HT-29 (cell line): ENCODE results near the gene C1QTNF5. TPM values are rescaled to one million over a fixed set of nuclear protein-coding genes. Genes with fewer than 3 reads are reported as not detected.

Source experiments
- DNase-seq: peaks from one replicate; pipeline ENCODE4 v3.0.0-alpha.2; 2015; ENCODE audit warnings: low spot score
- total RNA-seq: library from RNA; depleted of rRNA; stranded (reverse); fragments of >200 nt; shearing (Covaris generic); gene quantifications from 2 replicates; pipeline ENCODE4 v1.2.3, GENCODE V29; 2014

The C1QTNF5 gene
- total RNA-seq, 1 experiment from 2014 or later = 0.56 TPM

DNA sequence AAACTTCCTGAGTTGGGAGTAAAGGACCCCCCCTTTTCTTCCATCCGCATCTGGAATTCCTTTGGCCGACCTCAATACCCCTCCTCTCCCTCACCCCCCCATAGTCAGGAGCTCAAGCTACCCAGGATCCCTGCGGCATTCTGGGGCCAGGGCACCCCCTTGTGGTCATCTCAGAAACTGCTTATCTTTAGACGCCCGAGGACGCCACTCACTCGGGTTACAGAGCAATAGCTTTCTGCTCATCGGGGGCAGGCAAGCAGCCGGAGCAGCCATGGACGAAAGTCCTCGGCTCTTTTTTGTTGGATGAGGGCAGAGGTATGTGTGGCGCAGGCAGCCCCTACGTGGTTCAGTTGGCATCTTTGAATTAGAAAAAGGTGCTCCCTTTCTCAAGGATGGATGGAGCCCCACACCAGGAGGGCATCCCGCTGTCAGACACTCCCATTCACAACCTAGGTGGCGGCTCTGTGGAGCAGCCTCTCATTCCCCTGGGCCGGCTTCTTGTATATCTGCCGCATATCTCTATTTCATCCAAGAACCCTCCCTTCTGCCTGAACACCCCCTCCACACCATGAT, 2.3 kb downstream of the C1QTNF5 start:
- peak; percentile 88 for DNase-seq

- peak; percentile 39 for DNase-seq
Measured at GRCh38 chr11:119337581-119338317, 2.9 kb downstream of the C1QTNF5 start.

DNA sequence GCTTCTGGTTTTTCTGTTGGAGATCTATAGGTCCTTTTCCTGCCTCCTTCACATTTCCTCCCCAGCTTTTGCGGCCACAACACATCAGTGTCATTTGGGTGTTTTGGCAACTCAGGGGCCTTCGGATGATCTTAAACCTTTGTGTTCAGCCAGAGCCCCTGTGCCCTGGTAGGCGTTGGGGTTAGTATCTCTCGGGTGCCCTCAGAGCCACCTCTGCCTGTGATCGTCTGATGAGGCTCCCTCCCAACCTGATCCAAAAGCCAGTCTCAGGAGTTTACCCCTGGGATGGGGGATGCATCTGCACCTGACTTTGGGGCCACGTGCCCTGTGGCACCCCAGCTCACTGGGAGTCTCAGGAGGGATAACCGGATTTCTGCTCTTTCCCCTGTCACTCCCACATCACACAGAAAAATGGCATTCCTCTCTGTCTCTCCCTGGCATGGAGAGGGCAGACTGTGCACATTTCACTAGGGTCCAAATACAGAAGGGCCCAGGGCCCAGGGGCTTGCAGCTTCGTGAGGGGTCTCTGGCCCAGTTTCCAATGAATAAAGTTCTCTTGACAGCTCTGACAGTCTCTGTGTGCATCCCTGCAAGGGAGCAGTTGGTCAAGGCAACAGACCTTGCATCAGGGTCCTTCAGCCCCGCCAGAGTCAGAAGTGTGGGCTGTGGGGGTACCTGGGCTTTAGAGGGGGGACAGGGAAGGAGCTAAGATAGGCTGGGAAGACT, 3.8 kb downstream of the C1QTNF5 start:
- DNase-seq = no peak

DNA sequence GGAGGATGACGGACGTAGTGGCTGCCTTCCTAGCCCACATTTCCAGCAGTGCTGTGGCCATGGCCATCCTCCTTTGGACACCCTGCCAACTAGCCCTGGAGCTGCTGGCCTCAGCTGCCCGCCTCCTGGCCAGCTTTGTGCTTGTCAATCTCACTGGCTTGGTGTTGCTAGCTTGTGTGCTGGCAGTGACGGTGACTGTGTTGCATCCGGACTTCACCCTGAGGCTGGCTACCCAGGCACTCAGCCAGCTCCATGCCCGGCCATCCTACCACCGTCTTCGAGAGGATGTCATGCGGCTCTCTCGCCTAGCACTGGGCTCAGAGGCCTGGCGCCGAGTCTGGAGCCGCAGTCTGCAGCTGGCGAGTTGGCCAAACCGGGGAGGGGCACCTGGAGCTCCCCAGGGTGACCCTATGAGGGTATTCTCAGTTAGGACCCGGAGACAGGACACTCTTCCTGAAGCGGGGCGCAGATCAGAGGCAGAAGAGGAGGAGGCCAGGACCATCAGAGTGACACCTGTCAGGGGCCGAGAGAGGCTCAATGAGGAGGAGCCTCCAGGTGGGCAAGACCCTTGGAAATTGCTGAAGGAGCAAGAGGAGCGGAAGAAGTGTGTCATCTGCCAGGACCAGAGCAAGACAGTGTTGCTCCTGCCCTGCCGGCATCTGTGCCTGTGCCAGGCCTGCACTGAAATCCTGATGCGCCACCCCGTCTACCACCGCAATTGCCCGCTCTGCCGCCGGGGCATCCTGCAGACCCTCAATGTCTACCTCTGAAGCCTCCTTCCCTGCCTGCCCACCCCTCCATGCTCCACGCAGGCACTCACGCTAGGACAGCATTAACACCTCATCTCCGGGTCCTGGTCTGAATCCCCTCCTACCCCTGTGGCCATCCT, 4.8 kb downstream of the C1QTNF5 start:
- no peak for DNase-seq

DNA sequence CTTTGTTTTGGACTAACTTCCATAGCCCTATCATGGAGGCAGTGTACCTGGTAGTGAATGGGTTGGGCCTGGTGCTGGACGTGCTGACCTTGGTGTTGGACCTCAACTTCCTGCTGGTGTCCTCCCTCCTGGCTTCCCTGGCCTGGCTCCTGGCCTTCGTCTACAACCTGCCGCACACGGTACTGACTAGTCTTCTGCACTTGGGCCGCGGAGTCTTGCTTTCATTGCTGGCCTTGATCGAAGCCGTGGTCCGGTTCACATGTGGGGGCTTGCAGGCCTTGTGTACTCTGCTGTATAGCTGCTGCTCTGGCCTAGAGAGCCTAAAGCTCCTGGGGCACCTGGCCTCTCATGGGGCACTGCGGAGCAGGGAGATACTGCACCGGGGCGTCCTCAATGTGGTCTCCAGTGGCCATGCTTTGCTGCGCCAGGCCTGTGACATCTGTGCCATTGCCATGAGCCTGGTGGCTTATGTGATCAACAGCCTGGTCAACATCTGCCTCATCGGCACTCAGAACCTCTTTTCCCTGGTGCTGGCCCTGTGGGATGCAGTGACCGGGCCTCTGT, 5.5 kb downstream of the C1QTNF5 start:
- no peak for DNase-seq

- DNase-seq = peak; percentile 98
Measured at GRCh38 chr11:119334174-119334930, 6.3 kb downstream of the C1QTNF5 start, which contains the start of gene RNF26. Gene RNF26 (plus strand): TSS chr11:119334527. CDS start chr11:119335123, 596 bp downstream.

- no peak for DNase-seq
Measured at GRCh38 chr11:119332111-119332765, 8.4 kb downstream of the C1QTNF5 start.

DNA sequence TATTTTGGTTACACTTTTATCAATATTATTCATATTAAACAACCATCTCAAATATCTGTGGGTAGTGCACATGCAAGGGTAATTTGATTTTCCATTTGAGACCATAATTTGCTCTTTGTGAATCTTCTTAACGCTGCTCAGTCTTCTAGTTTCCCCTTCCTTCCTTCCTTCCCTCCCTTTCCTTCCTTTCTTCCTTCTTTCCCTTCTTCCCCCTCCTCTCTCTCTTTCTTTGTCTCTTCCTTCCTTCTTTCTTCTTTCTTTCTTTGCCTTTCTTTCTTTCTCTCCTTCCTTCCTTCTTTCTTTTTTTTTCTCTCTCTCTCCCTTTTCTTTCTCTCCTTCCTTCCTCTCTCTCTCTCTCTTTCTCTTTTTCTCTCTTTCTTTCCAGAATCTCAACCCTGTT, 10.4 kb downstream of the C1QTNF5 start:
- no peak for DNase-seq

- DNase-seq = no peak
Measured at GRCh38 chr11:119329320-119329719, 11.4 kb downstream of the C1QTNF5 start.

DNA sequence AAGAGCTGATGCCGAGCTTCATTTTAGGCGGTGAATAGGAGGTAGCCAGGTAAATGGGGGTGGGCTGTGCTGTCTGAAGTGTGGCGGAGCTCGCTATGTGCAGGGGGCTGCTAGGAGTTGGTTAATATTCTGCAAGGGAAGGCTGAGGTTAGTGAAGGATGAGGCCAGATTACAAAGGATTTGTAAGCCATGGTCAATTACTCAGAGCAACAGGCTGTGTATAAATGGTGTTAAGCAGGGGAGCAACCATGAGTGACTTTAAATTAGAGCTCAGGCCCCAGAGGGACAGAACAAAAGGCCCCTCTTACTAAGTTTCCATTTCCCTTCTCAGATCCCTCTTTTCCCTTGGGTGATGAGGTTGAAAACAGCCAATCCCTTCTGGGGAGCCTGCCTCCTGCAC, 16.5 kb downstream of the C1QTNF5 start:
- no peak for DNase-seq

DNA sequence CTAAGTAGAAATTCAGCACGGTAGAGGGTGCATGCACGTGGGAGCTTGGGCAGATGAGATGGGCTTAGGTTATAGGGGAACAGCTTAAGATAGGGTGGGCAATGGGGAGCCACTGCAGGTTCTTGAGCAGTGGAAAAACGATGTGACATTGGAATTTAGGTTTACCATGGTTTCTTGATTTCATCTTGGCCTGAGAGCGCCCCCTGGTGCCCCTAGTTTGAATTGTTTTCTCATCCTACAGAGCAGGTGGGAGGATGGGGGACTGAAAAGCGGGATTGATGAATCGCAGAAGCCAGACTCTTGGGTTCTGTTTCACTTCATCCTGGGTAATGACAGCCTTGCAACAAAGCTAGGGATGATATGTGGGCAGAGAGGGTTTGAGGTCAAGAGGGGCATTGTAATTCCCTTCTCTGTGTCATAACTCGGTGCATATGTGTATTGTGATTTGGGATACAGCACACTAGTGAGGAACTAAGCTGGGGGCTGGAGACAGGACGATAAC, 17.1 kb downstream of the C1QTNF5 start:
- peak; percentile 90 for DNase-seq

GRCh38 chr11:119322921-119323531, 17.7 kb downstream of the C1QTNF5 start:
- no peak for DNase-seq

DNA sequence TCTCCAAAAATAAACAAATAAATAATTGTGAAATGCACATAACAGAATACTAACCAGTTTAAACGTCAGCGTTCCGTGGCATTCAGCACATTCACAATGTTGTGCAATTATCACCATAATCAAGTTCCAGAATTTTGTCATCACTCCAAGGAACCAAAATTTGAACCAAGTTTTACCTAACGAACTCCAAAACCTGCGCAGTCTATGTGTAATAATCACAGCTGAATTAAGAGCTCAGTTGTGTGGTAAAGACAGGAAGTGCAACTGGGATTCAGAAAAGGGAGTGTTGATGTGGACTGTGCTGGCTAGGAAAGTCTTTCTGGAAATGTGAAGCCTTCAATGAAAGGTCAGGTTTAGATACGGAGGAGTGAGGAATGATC, 18.3 kb downstream of the C1QTNF5 start:
- no peak for DNase-seq

GRCh38 chr11:119320776-119321524, 19.7 kb downstream of the C1QTNF5 start:
- peak; percentile 72 for DNase-seq

- DNase-seq = no peak
Measured at GRCh38 chr11:119320240-119320775, 20.4 kb downstream of the C1QTNF5 start.

- DNase-seq = peak; percentile 62
Measured at GRCh38 chr11:119319700-119320239, 20.9 kb downstream of the C1QTNF5 start.

- no peak for DNase-seq
Measured at GRCh38 chr11:119319136-119319699, 21.5 kb downstream of the C1QTNF5 start.
